HL-60 (cell line): ENCODE results near the gene SLC38A9.

Source experiments
- DNase-seq, 2 experiments: peaks; one replicate each; pipeline ENCODE4 v3.0.0-alpha.2; 2010 to 2020; ENCODE audit warnings: low read depth in 1 of 2, low spot score in 1 of 2
- H3K27ac ChIP-seq: fragments of 250-450 bp; sonication (Bioruptor Pico); replicated peaks from 2 replicates; pipeline ENCODE4 v1.5.1; 2020; ENCODE audit warnings: mild to moderate bottlenecking, moderate library complexity
- H3K27me3 ChIP-seq: fragments of 250-450 bp; sonication (Bioruptor Pico); 2 replicates; pipeline ENCODE4 v1.5.1; 2021; ENCODE audit warnings: mild to moderate bottlenecking, moderate library complexity; ENCODE audit not compliant: insufficient read depth, poor library complexity, severe bottlenecking
- H3K4me3 ChIP-seq: replicated peaks from 2 replicates; pipeline ENCODE4 v1.5.1; 2011; ENCODE audit warnings: mild to moderate bottlenecking, control low read depth, low read length; ENCODE audit not compliant: insufficient read depth
- GABPA ChIP-seq: IDR thresholded peaks from 2 replicates; pipeline ENCODE4 v1.6.1; 2012; ENCODE audit warnings: low read depth
- POLR2AphosphoS5 ChIP-seq: IDR thresholded peaks from 2 replicates; pipeline ENCODE4 v1.6.1; 2012; ENCODE audit warnings: low read depth
- SPI1 ChIP-seq: IDR thresholded peaks from 2 replicates; pipeline ENCODE4 v1.6.1; 2012; ENCODE audit warnings: low read depth, mild to moderate bottlenecking, borderline replicate concordance
- TF ChIP-seq, protein P1 (sequence below): IDR thresholded peaks from 2 replicates; pipeline ENCODE4 v1.6.1; 2012; ENCODE audit warnings: low read depth; ENCODE audit not compliant: insufficient replicate concordance
- TF ChIP-seq, protein P2 (sequence below): IDR thresholded peaks from one replicate; pipeline ENCODE4 v1.5.1; 2011; ENCODE audit warnings: low read length, control low read depth, inconsistent platforms; ENCODE audit not compliant: insufficient read depth

The SLC38A9 gene

GRCh38 chr5:55750499-55750898, 38.4 kb upstream of the SLC38A9 start:
- no peaks in the 10 kb centered on the region for H3K27me3 ChIP-seq
- TF ChIP-seq, protein P1, sequence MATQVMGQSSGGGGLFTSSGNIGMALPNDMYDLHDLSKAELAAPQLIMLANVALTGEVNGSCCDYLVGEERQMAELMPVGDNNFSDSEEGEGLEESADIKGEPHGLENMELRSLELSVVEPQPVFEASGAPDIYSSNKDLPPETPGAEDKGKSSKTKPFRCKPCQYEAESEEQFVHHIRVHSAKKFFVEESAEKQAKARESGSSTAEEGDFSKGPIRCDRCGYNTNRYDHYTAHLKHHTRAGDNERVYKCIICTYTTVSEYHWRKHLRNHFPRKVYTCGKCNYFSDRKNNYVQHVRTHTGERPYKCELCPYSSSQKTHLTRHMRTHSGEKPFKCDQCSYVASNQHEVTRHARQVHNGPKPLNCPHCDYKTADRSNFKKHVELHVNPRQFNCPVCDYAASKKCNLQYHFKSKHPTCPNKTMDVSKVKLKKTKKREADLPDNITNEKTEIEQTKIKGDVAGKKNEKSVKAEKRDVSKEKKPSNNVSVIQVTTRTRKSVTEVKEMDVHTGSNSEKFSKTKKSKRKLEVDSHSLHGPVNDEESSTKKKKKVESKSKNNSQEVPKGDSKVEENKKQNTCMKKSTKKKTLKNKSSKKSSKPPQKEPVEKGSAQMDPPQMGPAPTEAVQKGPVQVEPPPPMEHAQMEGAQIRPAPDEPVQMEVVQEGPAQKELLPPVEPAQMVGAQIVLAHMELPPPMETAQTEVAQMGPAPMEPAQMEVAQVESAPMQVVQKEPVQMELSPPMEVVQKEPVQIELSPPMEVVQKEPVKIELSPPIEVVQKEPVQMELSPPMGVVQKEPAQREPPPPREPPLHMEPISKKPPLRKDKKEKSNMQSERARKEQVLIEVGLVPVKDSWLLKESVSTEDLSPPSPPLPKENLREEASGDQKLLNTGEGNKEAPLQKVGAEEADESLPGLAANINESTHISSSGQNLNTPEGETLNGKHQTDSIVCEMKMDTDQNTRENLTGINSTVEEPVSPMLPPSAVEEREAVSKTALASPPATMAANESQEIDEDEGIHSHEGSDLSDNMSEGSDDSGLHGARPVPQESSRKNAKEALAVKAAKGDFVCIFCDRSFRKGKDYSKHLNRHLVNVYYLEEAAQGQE: no peak
- DNase-seq: no peak
- H3K4me3 ChIP-seq: no peak overlapping the region
- H3K27ac ChIP-seq: no peak overlapping the region

DNA sequence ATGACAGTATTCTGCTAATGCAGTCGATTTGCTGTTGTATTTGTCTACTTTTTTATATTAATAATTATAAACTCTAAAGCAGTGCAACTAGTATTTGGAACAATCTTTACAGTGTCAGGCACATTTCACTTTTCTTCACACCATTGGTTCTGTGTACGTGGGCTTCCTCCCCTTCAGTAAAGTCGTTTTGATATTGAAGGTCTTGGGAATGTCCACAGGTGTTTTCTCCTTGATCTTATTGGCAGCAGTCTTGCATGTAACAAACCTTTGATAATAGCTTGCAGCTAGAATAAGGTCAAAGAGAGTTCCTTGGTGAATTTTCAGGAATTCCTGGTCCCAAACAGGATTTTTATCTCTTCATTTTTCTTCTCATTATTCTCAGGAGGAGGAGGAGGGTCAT, 37.9 kb upstream of the SLC38A9 start:
- Histone ChIP-seq H3K27ac (no peak overlapping the region), H3K4me3 (no peak overlapping the region), H3K27me3 (no peaks in the 10 kb centered on the region)
- TF ChIP-seq, protein P1: no peak
- no peak for TF ChIP-seq SPI1
- no peak for TF ChIP-seq POLR2AphosphoS5
- TF ChIP-seq, protein P2, sequence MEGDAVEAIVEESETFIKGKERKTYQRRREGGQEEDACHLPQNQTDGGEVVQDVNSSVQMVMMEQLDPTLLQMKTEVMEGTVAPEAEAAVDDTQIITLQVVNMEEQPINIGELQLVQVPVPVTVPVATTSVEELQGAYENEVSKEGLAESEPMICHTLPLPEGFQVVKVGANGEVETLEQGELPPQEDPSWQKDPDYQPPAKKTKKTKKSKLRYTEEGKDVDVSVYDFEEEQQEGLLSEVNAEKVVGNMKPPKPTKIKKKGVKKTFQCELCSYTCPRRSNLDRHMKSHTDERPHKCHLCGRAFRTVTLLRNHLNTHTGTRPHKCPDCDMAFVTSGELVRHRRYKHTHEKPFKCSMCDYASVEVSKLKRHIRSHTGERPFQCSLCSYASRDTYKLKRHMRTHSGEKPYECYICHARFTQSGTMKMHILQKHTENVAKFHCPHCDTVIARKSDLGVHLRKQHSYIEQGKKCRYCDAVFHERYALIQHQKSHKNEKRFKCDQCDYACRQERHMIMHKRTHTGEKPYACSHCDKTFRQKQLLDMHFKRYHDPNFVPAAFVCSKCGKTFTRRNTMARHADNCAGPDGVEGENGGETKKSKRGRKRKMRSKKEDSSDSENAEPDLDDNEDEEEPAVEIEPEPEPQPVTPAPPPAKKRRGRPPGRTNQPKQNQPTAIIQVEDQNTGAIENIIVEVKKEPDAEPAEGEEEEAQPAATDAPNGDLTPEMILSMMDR: no peak
- TF ChIP-seq GABPA: no peak
- no peak for DNase-seq

DNA sequence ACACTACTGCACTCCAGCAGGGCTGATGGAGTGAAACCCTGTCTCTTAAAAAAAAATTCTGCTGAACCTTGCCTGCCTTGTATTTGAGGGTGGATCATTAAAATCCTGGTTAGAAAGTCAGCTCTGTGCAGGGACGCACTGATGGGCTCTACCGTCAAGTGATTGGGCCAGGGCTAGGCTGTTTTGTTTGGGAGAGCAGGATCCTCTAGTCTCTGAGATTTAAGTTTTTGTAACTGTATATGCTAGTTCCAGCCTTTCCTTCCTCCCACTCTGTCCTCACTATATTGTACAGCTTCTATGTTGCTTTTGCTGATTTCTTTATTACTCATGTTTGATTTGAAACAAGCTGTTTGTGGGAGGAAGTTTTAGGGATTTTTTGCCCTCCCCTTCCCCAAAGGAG, 37.3 kb upstream of the SLC38A9 start:
- no peak for DNase-seq
- Histone ChIP-seq H3K4me3 (no peak overlapping the region), H3K27me3 (no peaks in the 10 kb centered on the region), H3K27ac (no peak overlapping the region)
- TF ChIP-seq, protein P2: no peak
- TF ChIP-seq GABPA (no peak), SPI1 (no peak), POLR2AphosphoS5 (no peak)
- TF ChIP-seq, protein P1: no peak

DNA sequence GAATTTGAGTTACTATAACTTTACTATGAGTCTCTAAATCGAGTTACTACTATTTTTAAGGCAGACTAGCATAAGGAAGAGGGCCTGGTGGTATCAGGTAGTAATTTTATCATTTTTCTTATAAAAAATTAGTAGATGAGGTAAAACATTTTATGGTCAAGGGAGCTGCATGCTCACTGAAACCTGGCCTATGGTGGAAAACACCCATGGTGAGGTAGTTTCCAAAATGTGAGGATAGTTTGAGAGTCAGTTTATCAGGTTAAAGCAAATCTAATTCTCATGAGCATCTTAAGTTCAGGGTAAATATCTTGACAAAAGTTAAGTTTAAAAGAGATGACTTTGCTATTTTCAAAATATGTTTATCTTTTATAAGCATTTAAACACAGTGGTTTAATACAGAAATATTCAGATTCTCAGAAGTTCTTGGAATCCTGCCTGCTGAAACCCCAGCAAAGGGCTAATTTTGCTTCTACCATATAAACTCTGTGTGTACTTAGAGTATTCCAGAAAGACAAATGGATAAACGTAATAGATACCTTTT, 35.7 kb upstream of the SLC38A9 start:
- H3K27me3 ChIP-seq: no peaks in the 10 kb centered on the region
- no peak overlapping the region for H3K27ac ChIP-seq
- no peak overlapping the region for H3K4me3 ChIP-seq
- no peak for DNase-seq
- no peak for TF ChIP-seq SPI1
- TF ChIP-seq, protein P1: no peak
- no peak for TF ChIP-seq GABPA
- TF ChIP-seq, protein P2: no peak
